ENCODE data around the gene CH25H. TPM values are rescaled to one million over a fixed set of nuclear protein-coding genes. Genes with fewer than 3 reads are reported as not detected.
A peak's percentile ranks its signal among the peaks of the same experiment; 100 is the strongest.
"Not testable (repeated sequence)": the region's sequence is repeated elsewhere in the genome, so short reads cannot be mapped to it uniquely, and the experiment has no call there.

The CH25H gene
- total RNA-seq, 2 experiments from 2014 or later = not detected

- Mint-ChIP-seq H3K9me3 (ENCODE audit: low read depth) (no peaks in the 10 kb centered on the region), H3K27ac (no peak overlapping the region), H3K4me3 (no peak overlapping the region), H3K27me3 (peaks cover 10% of the 10 kb centered on the region), H3K36me3 (ENCODE audit: low read depth) (no peaks in the 10 kb centered on the region), H3K4me1 (peaks cover 3% of the 10 kb centered on the region)
- intact Hi-C loops (cut with DNase I, micrococcal nuclease) = no loop called here
- ATAC-seq (no peak), DNase-seq (no peak)
- ChIA-PET POLR2A (interaction anchor here (0.9 kb wide), 1 partner anchor 541 kb away, joined by 4 read pairs; no protein-coding TSS in a partner anchor), CTCF (interaction anchor here (0.7 to 1.5 kb wide), 6 partner anchors 13 to 199 kb away, joined by 3 to 4 read pairs (median 3); no protein-coding TSS in a partner anchor)
Observed at GRCh38 chr10:89201345-89202032, 5.6 kb downstream of the CH25H start.

GRCh38 chr10:89197473-89197872 is 9.6 kb downstream of the CH25H start:
- H3K27me3 Mint-ChIP-seq = peaks cover 4% of the 10 kb centered on the region
- no peaks in the 10 kb centered on the region for H3K36me3 Mint-ChIP-seq (ENCODE audit: low read depth)
- H3K4me3 Mint-ChIP-seq = no peak overlapping the region
- no peaks in the 10 kb centered on the region for H3K9me3 Mint-ChIP-seq (ENCODE audit: low read depth)
- H3K4me1 Mint-ChIP-seq = peaks cover 3% of the 10 kb centered on the region
- ATAC-seq (no peak), DNase-seq (no peak)
- intact Hi-C loops (cut with DNase I, micrococcal nuclease) = no loop called here
- CTCF ChIA-PET = interaction anchor here (0.6 to 1.6 kb wide), 4 partner anchors 17 to 168 kb away, joined by 4 to 7 read pairs (median 4); no protein-coding TSS in a partner anchor
- H3K27ac Mint-ChIP-seq = no peak overlapping the region
- POLR2A ChIA-PET = no interaction called here

GRCh38 chr10:89191301-89191700 is 15.8 kb downstream of the CH25H start:
- H3K4me1 Mint-ChIP-seq; H3K9me3 Mint-ChIP-seq (ENCODE audit: low read depth); ATAC-seq; H3K4me3 Mint-ChIP-seq; H3K27me3 Mint-ChIP-seq; H3K36me3 Mint-ChIP-seq (ENCODE audit: low read depth); intact Hi-C loops (cut with DNase I, micrococcal nuclease); H3K27ac Mint-ChIP-seq; DNase-seq: not testable (repeated sequence)
- ChIA-PET CTCF (interaction anchor here (0.6 to 2.1 kb wide), 5 partner anchors 10 to 258 kb away, joined by 3 to 7 read pairs (median 4); no protein-coding TSS in a partner anchor), POLR2A (interaction anchor here (0.7 kb wide), 1 partner anchor 1356 kb away, joined by 5 read pairs; no protein-coding TSS in a partner anchor)

- intact Hi-C loops (cut with DNase I, micrococcal nuclease) = no loop called here
- H3K4me1 Mint-ChIP-seq = peaks cover 9% of the 10 kb centered on the region
- ChIA-PET CTCF (no interaction called here), POLR2A (no interaction called here)
- DNase-seq (no peak), ATAC-seq (no peak)
- no peaks in the 10 kb centered on the region for H3K36me3 Mint-ChIP-seq (ENCODE audit: low read depth)
- H3K9me3 Mint-ChIP-seq (ENCODE audit: low read depth) = no peaks in the 10 kb centered on the region
- H3K27me3 Mint-ChIP-seq = peaks cover 9% of the 10 kb centered on the region
- H3K27ac Mint-ChIP-seq = no peak overlapping the region
- H3K4me3 Mint-ChIP-seq = no peak overlapping the region
Observed at GRCh38 chr10:89189211-89189734, 17.8 kb downstream of the CH25H start.

- DNase-seq (no peak), ATAC-seq (no peak)
- no peaks in the 10 kb centered on the region for H3K9me3 Mint-ChIP-seq (ENCODE audit: low read depth)
- no peaks in the 10 kb centered on the region for H3K27me3 Mint-ChIP-seq
- H3K36me3 Mint-ChIP-seq (ENCODE audit: low read depth) = no peaks in the 10 kb centered on the region
- intact Hi-C loops (cut with DNase I, micrococcal nuclease) = no loop called here
- POLR2A ChIA-PET = no interaction called here
- H3K27ac Mint-ChIP-seq = no peak overlapping the region
- no peak overlapping the region for H3K4me3 Mint-ChIP-seq
- CTCF ChIA-PET = interaction anchor here (3.3 kb wide), 1 partner anchor 156 kb away, joined by 9 read pairs; no protein-coding TSS in a partner anchor
- peaks cover 6% of the 10 kb centered on the region for H3K4me1 Mint-ChIP-seq
Observed at GRCh38 chr10:89185658-89186057, 21.5 kb downstream of the CH25H start.

GRCh38 chr10:89184638-89185037 is 22.5 kb downstream of the CH25H start:
- intact Hi-C loops (cut with DNase I, micrococcal nuclease) = no loop called here
- DNase-seq (no peak), ATAC-seq (no peak)
- H3K4me1 Mint-ChIP-seq = peaks cover 6% of the 10 kb centered on the region
- H3K27ac Mint-ChIP-seq = no peak overlapping the region
- H3K4me3 Mint-ChIP-seq = no peak overlapping the region
- H3K36me3 Mint-ChIP-seq (ENCODE audit: low read depth) = no peaks in the 10 kb centered on the region
- POLR2A ChIA-PET = no interaction called here
- CTCF ChIA-PET = interaction anchor here (0.9 to 3.3 kb wide), 2 partner anchors 155 to 602 kb away, joined by 3 to 9 read pairs; partner anchors contain the start of gene RNLS
- H3K9me3 Mint-ChIP-seq (ENCODE audit: low read depth) = no peaks in the 10 kb centered on the region
- no peaks in the 10 kb centered on the region for H3K27me3 Mint-ChIP-seq

GRCh38 chr10:89183571-89183970 is 23.5 kb downstream of the CH25H start:
- ATAC-seq (no peak), DNase-seq (no peak)
- ChIA-PET CTCF (interaction anchor here (0.6 to 3.3 kb wide), 4 partner anchors 23 to 154 kb away, joined by 3 to 9 read pairs (median 3); no protein-coding TSS in a partner anchor), POLR2A (no interaction called here)
- Mint-ChIP-seq H3K4me3 (no peak overlapping the region), H3K27me3 (no peaks in the 10 kb centered on the region), H3K9me3 (ENCODE audit: low read depth) (no peaks in the 10 kb centered on the region), H3K27ac (no peak overlapping the region), H3K36me3 (ENCODE audit: low read depth) (no peaks in the 10 kb centered on the region), H3K4me1 (no peaks in the 10 kb centered on the region)
- intact Hi-C loops (cut with DNase I, micrococcal nuclease) = no loop called here

- CTCF ChIA-PET = interaction anchor here (0.6 to 0.9 kb wide), 2 partner anchors 72 to 153 kb away, joined by 3 read pairs; no protein-coding TSS in a partner anchor
- no peaks in the 10 kb centered on the region for H3K4me1 Mint-ChIP-seq
- POLR2A ChIA-PET = no interaction called here
- intact Hi-C loops (cut with DNase I, micrococcal nuclease) = no loop called here
- H3K27me3 Mint-ChIP-seq = no peaks in the 10 kb centered on the region
- ATAC-seq (peak; percentile 49), DNase-seq (peak; percentile 20)
- H3K9me3 Mint-ChIP-seq (ENCODE audit: low read depth) = no peaks in the 10 kb centered on the region
- H3K27ac Mint-ChIP-seq = no peak overlapping the region
- H3K36me3 Mint-ChIP-seq (ENCODE audit: low read depth) = no peaks in the 10 kb centered on the region
- H3K4me3 Mint-ChIP-seq = no peak overlapping the region
Observed at GRCh38 chr10:89182894-89183293, 24.2 kb downstream of the CH25H start.

GRCh38 chr10:89175816-89176215 is 31.3 kb downstream of the CH25H start:
- ChIA-PET CTCF (interaction anchor here (1.2 to 1.8 kb wide), 3 partner anchors 12 to 42 kb away, joined by 3 to 5 read pairs (median 4); no protein-coding TSS in a partner anchor), POLR2A (no interaction called here)
- Mint-ChIP-seq H3K27me3 (peaks cover 18% of the 10 kb centered on the region), H3K4me3 (no peak overlapping the region), H3K27ac (no peak overlapping the region), H3K4me1 (peaks cover 2% of the 10 kb centered on the region), H3K9me3 (ENCODE audit: low read depth) (no peaks in the 10 kb centered on the region), H3K36me3 (ENCODE audit: low read depth) (no peaks in the 10 kb centered on the region)
- intact Hi-C loops (cut with DNase I, micrococcal nuclease) = no loop called here
- no peak for DNase-seq
- ATAC-seq = no peak

- no peak for ATAC-seq
- no peaks in the 10 kb centered on the region for H3K36me3 Mint-ChIP-seq (ENCODE audit: low read depth)
- DNase-seq = no peak
- H3K27me3 Mint-ChIP-seq = peaks cover 24% of the 10 kb centered on the region
- CTCF ChIA-PET = interaction anchor here (1.7 kb wide), 1 partner anchor 8 kb away, joined by 3 read pairs; no protein-coding TSS in a partner anchor
- POLR2A ChIA-PET = no interaction called here
- H3K4me1 Mint-ChIP-seq = peaks cover 2% of the 10 kb centered on the region
- intact Hi-C loops (cut with DNase I, micrococcal nuclease) = no loop called here
- H3K4me3 Mint-ChIP-seq = no peak overlapping the region
- H3K9me3 Mint-ChIP-seq (ENCODE audit: low read depth) = no peaks in the 10 kb centered on the region
- no peak overlapping the region for H3K27ac Mint-ChIP-seq
Observed at GRCh38 chr10:89173075-89173474, 34.0 kb downstream of the CH25H start.

- Mint-ChIP-seq H3K4me1 (peaks cover 2% of the 10 kb centered on the region), H3K27me3 (peaks cover 26% of the 10 kb centered on the region), H3K4me3 (no peak overlapping the region), H3K36me3 (ENCODE audit: low read depth) (no peaks in the 10 kb centered on the region), H3K27ac (no peak overlapping the region), H3K9me3 (ENCODE audit: low read depth) (no peaks in the 10 kb centered on the region)
- POLR2A ChIA-PET = no interaction called here
- intact Hi-C loops (cut with DNase I, micrococcal nuclease) = no loop called here
- ATAC-seq (no peak), DNase-seq (no peak)
- CTCF ChIA-PET = no interaction called here
Observed at GRCh38 chr10:89171996-89172395, 35.1 kb downstream of the CH25H start.

Data from activated CD4-positive, alpha-beta T cell treated with anti-CD3 and anti-CD28 coated beads for 36 hours (primary cell).